HS-5 (cell line): ENCODE data around the gene SNCAIP.

ENCODE experiments used
- DNase-seq: peaks from one replicate; pipeline ENCODE4 v3.0.0-alpha.2; 2012; ENCODE audit warnings: low read depth

SNCAIP gene

GRCh38 chr5:122429545-122430318, 117.7 kb downstream of the SNCAIP start:
- no peak for DNase-seq

GRCh38 chr5:122430319-122430586, 118.2 kb downstream of the SNCAIP start:
- DNase-seq = no peak

- no peak for DNase-seq
These were observed 119.3 kb downstream of the SNCAIP start for GRCh38 chr5:122431298-122431697.

- no peak for DNase-seq
These were observed 122.4 kb downstream of the SNCAIP start for GRCh38 chr5:122434205-122434970.

GRCh38 chr5:122435234-122435633, 123.2 kb downstream of the SNCAIP start:
- DNase-seq = no peak

- no peak for DNase-seq
These were observed 123.7 kb downstream of the SNCAIP start for GRCh38 chr5:122435761-122436160.

- no peak for DNase-seq
These were observed 124.6 kb downstream of the SNCAIP start for GRCh38 chr5:122436615-122437014.

GRCh38 chr5:122439645-122440044, 127.6 kb downstream of the SNCAIP start:
- DNase-seq = no peak

- no peak for DNase-seq
These were observed 130.9 kb downstream of the SNCAIP start for GRCh38 chr5:122442938-122443337.

- no peak for DNase-seq
These were observed 132.4 kb downstream of the SNCAIP start for GRCh38 chr5:122444411-122444810.

GRCh38 chr5:122445070-122445469, 133.0 kb downstream of the SNCAIP start:
- DNase-seq = no peak

- DNase-seq = no peak
These were observed 135.0 kb downstream of the SNCAIP start for GRCh38 chr5:122447072-122447471.

- no peak for DNase-seq
These were observed 135.8 kb downstream of the SNCAIP start for GRCh38 chr5:122447879-122448278.

GRCh38 chr5:122454541-122454940, 142.5 kb downstream of the SNCAIP start:
- DNase-seq = no peak

- DNase-seq = no peak
These were observed 143.9 kb downstream of the SNCAIP start for GRCh38 chr5:122455939-122456338.

- no peak for DNase-seq
These were observed 145.3 kb downstream of the SNCAIP start for GRCh38 chr5:122457178-122457826.

- no peak for DNase-seq
These were observed 146.3 kb downstream of the SNCAIP start for GRCh38 chr5:122458278-122458872.

GRCh38 chr5:122462486-122462885, 150.4 kb downstream of the SNCAIP start:
- DNase-seq = no peak

- DNase-seq = no peak
These were observed 151.2 kb downstream of the SNCAIP start for GRCh38 chr5:122463221-122463620.

- no peak for DNase-seq
These were observed 152.2 kb downstream of the SNCAIP start for GRCh38 chr5:122464191-122464590.

- no peak for DNase-seq
These were observed 153.1 kb downstream of the SNCAIP start for GRCh38 chr5:122465031-122465577.

- DNase-seq = no peak
These were observed 154.0 kb downstream of the SNCAIP start for GRCh38 chr5:122465994-122466393.
